Memory B cell (primary cell): ENCODE results near the gene KLF2.
A peak's percentile ranks its signal among the peaks of the same experiment; 100 is the strongest.

ENCODE experiments used
- ATAC-seq: fragments of 150-1000 bp; cut with Tn5 transposase; 2 replicates; pipeline ENCODE4 v1.10.0; 2021; ENCODE audit warnings: low read depth, mild to moderate bottlenecking, moderate library complexity
- DNase-seq, 2 donors: peaks; one replicate each; pipeline ENCODE4 v3.0.0; 2022; ENCODE audit warnings: low spot score in 2 of 2
- H3K27ac Mint-ChIP-seq: one replicate; pipeline ENCODE4 v1.8.0; 2022; ENCODE audit warnings: mild to moderate bottlenecking, moderate library complexity, mixed read lengths
- H3K27me3 Mint-ChIP-seq: one replicate; pipeline ENCODE4 v1.8.0; 2022; ENCODE audit warnings: mixed read lengths
- H3K36me3 Mint-ChIP-seq: one replicate; pipeline ENCODE4 v1.8.0; 2022; ENCODE audit warnings: mild to moderate bottlenecking, mixed read lengths
- H3K4me1 Mint-ChIP-seq: one replicate; pipeline ENCODE4 v1.8.0; 2022; ENCODE audit warnings: mixed read lengths
- H3K4me3 Mint-ChIP-seq: one replicate; pipeline ENCODE4 v1.8.0; 2022; ENCODE audit warnings: mild to moderate bottlenecking, moderate library complexity, mixed read lengths
- H3K9me3 Mint-ChIP-seq: one replicate; pipeline ENCODE4 v1.8.0; 2022; ENCODE audit warnings: mixed read lengths

The KLF2 gene

DNA sequence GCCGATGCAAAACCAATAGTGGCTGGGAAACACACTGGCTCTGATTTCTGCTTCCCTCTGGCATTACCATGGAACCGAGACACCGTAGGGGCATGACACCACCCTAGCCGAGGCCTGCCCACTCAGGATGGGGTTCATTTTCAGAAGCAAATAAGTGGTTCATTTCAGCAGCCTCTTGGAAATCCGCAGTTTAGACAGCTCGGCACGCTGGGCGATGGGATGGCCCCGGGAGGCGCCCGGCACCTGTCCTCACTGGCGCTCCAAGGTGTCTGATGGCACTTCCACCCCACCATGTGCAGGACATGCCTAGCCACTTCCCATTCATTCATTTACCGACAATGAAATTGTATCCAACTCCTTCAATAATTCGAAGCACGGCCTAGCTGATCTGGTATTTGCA is 33.8 kb downstream of the KLF2 start:
- Mint-ChIP-seq H3K4me3 (peak overlapping the region; percentile 59), H3K4me1 (peaks cover 31% of the 10 kb centered on the region), H3K27ac (peak overlapping the region; percentile 86), H3K9me3 (no peaks in the 10 kb centered on the region), H3K27me3 (no peaks in the 10 kb centered on the region), H3K36me3 (peaks cover 17% of the 10 kb centered on the region)
- ATAC-seq = no peak
- no peak for DNase-seq

DNA sequence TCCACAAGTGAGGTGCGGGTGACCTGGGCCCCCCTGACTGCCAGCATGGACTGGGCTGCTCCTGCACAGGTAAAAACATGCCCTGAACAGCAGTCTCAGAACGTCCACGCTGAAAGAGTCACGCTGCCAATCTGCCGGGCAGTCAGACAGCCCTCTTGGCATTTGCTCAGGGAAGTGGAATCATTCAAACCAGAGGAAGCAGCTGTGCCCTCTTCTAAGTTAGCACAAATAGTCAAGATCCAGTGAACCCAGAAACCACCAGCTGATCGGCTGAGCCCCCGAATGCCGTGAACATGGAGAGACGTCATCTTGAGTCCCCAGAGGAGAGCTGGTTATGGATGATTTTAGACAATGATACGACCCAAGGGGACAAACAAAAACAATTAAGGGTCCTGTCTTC is 34.4 kb downstream of the KLF2 start:
- Mint-ChIP-seq H3K4me3 (peak overlapping the region; percentile 59), H3K36me3 (peaks cover 17% of the 10 kb centered on the region), H3K9me3 (no peaks in the 10 kb centered on the region), H3K27me3 (no peaks in the 10 kb centered on the region), H3K27ac (peak overlapping the region; percentile 86), H3K4me1 (peaks cover 38% of the 10 kb centered on the region)
- DNase-seq (peak in 1 of 2 donors; percentile 42), ATAC-seq (peak; percentile 89)

DNA sequence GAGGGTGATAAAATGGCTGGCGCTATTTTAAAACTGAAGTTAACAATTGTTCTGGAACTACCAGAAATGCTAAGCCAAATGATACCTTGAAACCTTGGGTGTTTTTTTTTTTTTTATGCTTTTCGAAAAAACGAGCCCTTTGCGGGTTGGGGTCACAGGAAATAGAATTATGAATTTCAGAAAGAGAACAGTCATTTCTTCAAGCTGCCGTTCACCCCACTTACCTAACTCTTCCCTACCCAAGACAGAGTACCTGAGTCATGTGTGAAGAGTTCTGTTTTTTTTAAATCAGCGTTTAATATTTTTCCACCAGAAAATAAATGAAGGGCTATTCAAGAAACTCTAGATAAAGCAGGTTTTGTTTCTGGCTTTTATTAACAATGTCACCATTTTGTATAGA is 35.3 kb downstream of the KLF2 start:
- Mint-ChIP-seq H3K36me3 (peaks cover 17% of the 10 kb centered on the region), H3K4me1 (peaks cover 44% of the 10 kb centered on the region), H3K9me3 (no peaks in the 10 kb centered on the region), H3K4me3 (no peak overlapping the region), H3K27ac (no peak overlapping the region), H3K27me3 (no peaks in the 10 kb centered on the region)
- DNase-seq (no peak), ATAC-seq (no peak)

DNA sequence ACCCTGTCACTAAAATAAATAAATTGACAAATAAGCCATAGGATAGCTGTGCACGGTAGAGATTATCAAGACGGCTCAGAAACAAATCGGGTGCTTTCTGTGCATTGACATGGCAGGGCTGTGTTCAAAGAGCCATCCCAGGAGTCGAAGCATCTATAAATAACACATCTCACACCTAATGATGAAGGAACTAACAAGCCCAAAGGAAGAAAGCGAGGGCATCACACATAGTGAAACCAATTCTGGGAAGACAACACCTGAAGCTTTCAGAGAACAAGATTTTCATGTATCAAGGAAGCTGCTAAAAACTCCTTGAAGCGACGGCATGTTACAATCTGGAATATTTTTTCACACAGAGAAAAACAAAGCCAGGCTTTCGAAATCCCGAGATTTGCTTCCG is 36.1 kb downstream of the KLF2 start:
- no peaks in the 10 kb centered on the region for H3K27me3 Mint-ChIP-seq
- H3K9me3 Mint-ChIP-seq = no peaks in the 10 kb centered on the region
- ATAC-seq = no peak
- peaks cover 17% of the 10 kb centered on the region for H3K36me3 Mint-ChIP-seq
- no peak for DNase-seq
- peaks cover 44% of the 10 kb centered on the region for H3K4me1 Mint-ChIP-seq
- H3K27ac Mint-ChIP-seq = no peak overlapping the region
- no peak overlapping the region for H3K4me3 Mint-ChIP-seq

DNA sequence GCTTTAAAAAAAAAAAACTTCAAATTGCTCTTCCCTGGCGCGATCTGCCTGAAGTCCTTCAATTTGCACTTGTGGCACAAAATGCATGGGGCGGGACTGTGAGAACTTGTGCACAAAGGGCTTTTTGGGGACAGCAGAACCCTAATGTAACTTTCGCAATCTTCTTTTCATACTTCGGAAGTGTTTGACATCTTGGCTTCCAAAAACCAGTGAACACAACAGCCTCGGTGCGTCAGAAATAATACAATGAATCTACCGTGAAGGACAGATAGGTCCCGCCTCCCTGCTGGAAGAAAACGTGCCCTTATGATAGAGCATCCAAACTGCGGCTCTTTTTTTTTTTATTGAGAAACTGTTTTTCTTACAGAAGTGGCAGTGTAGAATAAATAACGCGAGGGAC is 36.6 kb downstream of the KLF2 start:
- H3K4me3 Mint-ChIP-seq = no peak overlapping the region

DNA sequence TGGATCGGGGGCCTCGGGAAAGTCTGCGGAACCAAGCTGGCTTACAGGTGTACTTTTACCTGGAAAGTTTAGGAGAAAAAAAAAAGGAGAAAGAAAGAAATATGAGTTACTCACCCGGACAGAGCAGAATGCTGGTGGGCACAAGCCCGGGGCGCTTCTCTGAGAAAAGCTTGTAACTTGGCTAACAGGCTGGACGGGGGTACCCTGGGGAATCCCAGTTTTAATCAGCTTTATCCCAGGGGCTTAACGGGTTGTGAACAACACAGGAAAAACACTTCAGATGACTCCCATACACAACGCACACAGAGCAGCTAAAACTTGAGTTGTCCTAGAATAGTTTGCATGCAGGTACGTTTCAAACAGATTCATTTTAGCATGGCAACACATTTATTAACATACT is 37.3 kb downstream of the KLF2 start:
- Mint-ChIP-seq H3K4me3 (no peak overlapping the region), H3K36me3 (peaks cover 17% of the 10 kb centered on the region), H3K4me1 (peaks cover 50% of the 10 kb centered on the region)

More for the DNA sequence above, 36.6 kb downstream of the KLF2 start:
- H3K36me3 Mint-ChIP-seq = peaks cover 17% of the 10 kb centered on the region
- H3K27ac Mint-ChIP-seq = no peak overlapping the region
- no peak for DNase-seq
- H3K9me3 Mint-ChIP-seq = no peaks in the 10 kb centered on the region
- H3K27me3 Mint-ChIP-seq = no peaks in the 10 kb centered on the region
- H3K4me1 Mint-ChIP-seq = peaks cover 46% of the 10 kb centered on the region
- no peak for ATAC-seq

DNA sequence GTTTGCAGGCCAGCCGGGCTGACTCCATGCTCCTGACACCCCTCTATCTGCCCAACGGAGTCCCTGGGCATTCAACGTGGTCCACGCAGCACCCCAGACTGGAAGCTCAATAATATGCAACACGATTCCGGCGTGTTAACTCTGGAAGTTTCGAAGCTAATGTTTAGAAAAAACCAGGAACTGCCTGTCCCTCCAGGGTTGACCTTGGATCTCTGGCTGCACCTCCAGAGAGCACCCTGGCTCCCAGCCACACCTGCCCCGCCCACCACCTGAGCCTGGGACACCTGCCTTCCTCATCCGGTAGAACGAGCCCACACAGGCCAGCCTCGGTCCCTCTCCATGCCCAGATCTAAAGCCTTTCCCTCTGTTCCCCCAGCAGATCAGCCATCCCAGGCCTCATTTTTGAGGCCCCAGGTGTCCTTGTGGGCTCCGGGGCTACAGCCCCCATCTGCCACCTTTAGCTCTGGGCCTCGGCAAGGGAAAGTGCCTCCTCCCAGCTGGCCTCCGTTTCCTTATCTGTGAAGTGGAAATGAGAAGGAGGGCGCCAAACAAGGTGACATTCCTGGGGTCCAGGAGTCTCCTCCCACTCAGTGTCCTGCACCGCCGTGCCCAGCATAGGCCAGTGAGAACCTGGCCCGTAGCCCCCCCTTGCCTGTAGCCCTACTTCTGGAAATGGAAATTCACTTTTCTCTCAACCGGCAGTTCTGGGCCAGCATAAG is 38.7 kb downstream of the KLF2 start:
- Mint-ChIP-seq H3K4me3 (no peak overlapping the region), H3K36me3 (peaks cover 10% of the 10 kb centered on the region)
- ATAC-seq = no peak

More for the DNA sequence above, 37.3 kb downstream of the KLF2 start:
- no peak for ATAC-seq
- Mint-ChIP-seq H3K27me3 (no peaks in the 10 kb centered on the region), H3K9me3 (no peaks in the 10 kb centered on the region), H3K27ac (no peak overlapping the region)
- no peak for DNase-seq

DNA sequence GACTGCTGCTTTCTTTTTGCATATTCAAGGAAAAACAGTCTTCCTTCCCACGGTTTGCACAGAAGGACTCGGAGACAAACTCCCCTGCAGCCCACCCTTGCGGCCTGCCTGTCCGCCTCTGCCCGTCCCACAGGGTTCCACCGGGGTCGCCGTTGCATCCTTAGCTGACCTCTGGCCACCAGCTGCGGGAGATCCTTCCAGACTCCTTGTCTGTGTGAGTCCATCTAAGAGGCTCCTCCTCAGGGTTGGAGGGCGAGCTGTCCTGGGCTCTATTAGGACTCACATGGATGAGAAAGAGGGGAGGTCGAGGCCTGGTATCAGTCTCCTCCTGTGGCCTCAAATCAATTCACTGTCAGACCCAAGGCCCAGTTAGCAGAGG is 39.2 kb downstream of the KLF2 start:
- H3K9me3 Mint-ChIP-seq = no peaks in the 10 kb centered on the region
- H3K27ac Mint-ChIP-seq = no peak overlapping the region
- H3K4me1 Mint-ChIP-seq = peaks cover 43% of the 10 kb centered on the region
- no peak for DNase-seq
- ATAC-seq = no peak
- H3K4me3 Mint-ChIP-seq = no peak overlapping the region
- H3K36me3 Mint-ChIP-seq = peaks cover 10% of the 10 kb centered on the region
- no peaks in the 10 kb centered on the region for H3K27me3 Mint-ChIP-seq

More for the DNA sequence above, 38.7 kb downstream of the KLF2 start:
- Mint-ChIP-seq H3K4me1 (peaks cover 46% of the 10 kb centered on the region), H3K27me3 (no peaks in the 10 kb centered on the region), H3K9me3 (no peaks in the 10 kb centered on the region), H3K27ac (peak overlapping the region; percentile 41)
- DNase-seq = no peak

DNA sequence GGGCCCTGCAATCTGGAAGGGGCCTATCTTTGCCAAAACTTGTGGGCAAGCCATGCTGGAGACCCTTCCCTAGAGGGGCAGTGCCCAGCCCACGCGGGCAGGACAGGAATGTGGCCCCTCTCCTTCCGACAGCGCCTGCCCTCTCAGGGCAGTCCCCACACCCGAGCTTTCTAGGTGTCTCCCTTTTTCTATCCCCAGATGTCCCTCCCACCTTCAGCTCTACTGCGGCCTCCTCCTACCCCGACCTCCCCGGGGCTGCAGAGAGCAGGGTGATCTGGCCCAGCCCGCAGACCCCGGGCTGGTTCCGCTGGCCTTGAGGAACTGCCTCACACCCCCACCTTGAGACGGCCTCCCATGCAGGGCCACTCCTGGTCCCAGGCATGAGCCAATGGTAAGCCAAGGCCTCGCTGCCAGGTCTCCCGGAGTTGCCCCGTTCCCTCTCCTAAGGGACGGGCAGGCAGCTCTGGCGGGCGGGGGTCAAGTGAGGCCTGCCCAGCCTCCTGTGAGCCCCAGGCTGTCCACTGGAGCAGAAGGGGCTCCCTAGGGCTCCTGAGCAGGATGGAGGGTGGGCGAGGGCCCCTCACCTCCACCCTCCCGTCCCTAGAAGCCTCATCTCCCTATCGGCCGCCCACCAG is 39.7 kb downstream of the KLF2 start:
- DNase-seq (no peak), ATAC-seq (no peak)
- Mint-ChIP-seq H3K36me3 (peaks cover 7% of the 10 kb centered on the region), H3K4me3 (no peak overlapping the region), H3K4me1 (peaks cover 39% of the 10 kb centered on the region), H3K27ac (no peak overlapping the region), H3K9me3 (no peaks in the 10 kb centered on the region), H3K27me3 (no peaks in the 10 kb centered on the region)

DNA sequence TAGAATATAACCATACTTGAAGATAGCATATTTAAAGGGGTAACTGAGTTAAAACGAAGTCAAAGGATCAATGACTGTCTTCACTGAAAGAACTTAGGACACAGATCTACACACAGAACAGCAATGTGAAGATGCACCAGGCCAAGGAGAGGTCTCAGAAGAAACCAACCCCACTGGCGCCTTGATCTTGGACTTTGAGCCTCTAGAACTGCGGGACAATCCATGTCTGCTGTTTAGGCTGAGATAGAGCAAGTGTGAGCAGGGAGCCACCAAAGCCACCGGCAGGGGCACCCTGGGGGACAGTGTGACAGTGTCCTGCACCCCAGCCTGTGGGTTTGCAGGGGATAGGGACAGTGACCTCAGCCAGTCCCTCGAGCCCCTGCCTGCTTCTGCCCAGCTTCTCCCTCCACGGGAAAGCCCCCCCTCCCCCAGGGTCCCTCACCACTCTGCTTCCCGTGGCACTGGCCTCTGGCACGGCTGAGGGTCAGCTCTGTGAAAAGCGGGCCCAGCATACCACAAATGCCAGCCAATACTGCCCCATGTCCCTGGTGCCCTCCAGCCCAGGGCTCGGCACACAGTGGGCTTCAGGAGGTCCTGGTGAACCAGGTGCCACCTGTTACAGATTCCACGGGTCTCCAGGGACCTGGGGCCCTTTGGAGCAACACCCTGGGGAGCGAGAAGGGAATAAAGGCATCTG is 40.8 kb downstream of the KLF2 start:
- ATAC-seq = no peak
- H3K27me3 Mint-ChIP-seq = no peaks in the 10 kb centered on the region
- no peak overlapping the region for H3K27ac Mint-ChIP-seq
- no peak for DNase-seq
- H3K9me3 Mint-ChIP-seq = no peaks in the 10 kb centered on the region
- peaks cover 39% of the 10 kb centered on the region for H3K4me1 Mint-ChIP-seq
- peak overlapping the region; percentile 82 for H3K4me3 Mint-ChIP-seq
- peaks cover 3% of the 10 kb centered on the region for H3K36me3 Mint-ChIP-seq

DNA sequence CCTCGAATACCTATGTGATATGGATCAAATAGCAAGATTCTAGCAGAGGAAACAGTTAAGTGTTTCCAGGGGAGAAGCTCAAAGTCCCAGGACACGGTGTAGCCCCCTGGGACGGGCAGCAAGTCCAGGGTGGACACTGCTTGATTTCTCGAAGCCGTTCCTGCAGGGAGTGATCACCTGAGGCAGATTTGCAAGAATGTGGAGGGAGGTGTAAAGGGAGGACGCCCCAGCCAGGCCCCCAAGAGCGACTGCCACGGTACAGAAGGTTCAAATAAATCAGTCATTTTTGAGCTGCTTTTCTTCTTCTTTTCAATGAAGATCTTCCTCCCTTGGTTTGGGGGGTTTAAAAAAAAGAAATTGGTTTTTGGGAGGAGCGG is 41.4 kb downstream of the KLF2 start:
- no peak overlapping the region for H3K27ac Mint-ChIP-seq
- ATAC-seq (no peak), DNase-seq (no peak)
- peak overlapping the region; percentile 82 for H3K4me3 Mint-ChIP-seq
- no peaks in the 10 kb centered on the region for H3K36me3 Mint-ChIP-seq
- H3K4me1 Mint-ChIP-seq = peaks cover 45% of the 10 kb centered on the region
- H3K9me3 Mint-ChIP-seq = no peaks in the 10 kb centered on the region
- H3K27me3 Mint-ChIP-seq = no peaks in the 10 kb centered on the region

DNA sequence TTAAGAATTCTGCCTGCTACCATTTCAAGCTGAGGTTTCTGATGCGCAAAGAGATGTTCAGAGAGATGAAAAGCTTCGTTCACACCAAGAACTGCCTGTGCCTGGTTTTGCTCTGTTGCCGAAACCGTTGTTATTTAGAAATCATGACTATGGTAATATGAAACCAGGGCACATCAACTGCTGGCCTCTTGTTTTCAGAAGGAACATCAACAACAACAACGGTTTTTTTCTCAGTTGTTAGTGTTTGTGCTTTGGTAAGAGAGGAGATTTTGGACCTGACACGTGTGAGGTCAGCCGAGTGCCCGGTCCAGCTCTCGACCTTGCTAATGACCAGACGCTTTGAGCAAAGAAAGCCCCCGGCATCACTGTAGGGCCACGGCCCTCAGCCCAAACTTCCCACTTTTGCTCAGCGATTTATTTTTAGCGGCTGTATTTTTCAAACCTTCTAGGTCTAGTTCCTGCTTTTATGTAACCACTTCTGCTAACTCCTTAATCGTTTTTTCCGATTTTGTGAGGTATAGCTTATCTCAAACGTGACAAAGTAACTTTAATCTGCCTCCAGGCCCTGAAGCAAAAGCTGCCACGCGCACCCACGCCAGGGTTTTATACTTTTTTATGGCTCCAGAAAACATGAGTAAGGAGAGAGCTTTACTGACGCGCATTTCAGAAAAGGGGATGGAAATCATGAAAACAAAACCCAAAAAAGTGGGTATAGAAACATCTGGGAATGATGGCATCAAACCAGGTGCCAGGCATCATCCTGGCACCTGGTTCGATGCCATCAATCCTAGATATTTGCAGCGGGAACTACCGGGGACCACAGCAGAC is 42.0 kb downstream of the KLF2 start:
- Mint-ChIP-seq H3K27ac (no peak overlapping the region), H3K4me3 (peak overlapping the region; percentile 82), H3K9me3 (no peaks in the 10 kb centered on the region), H3K36me3 (no peaks in the 10 kb centered on the region), H3K27me3 (no peaks in the 10 kb centered on the region), H3K4me1 (peaks cover 51% of the 10 kb centered on the region)
- ATAC-seq = peak; percentile 49
- peak; percentile 57 to 59 for DNase-seq

DNA sequence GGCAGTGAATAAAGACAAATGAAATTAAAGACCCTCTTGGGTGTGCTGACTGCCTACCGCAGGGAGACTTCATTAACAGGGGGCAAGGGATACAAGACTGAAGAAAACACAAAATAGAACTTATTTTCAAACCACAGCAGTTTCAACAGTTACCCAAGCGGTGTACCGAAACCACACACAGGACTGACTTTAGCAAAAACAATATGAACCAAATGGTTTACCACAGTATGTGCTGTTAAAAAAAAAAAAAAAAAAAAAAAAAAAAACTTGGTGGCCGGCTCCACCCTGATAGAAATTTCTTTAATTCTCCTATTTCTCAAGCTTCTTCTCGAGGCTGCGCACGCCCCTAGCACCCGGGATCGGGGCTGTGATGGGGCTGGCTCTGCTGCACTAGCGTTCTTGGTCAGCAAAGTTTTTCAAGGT is 42.6 kb downstream of the KLF2 start:
- no peaks in the 10 kb centered on the region for H3K27me3 Mint-ChIP-seq
- no peak overlapping the region for H3K27ac Mint-ChIP-seq
- peaks cover 55% of the 10 kb centered on the region for H3K4me1 Mint-ChIP-seq
- peak overlapping the region; percentile 82 for H3K4me3 Mint-ChIP-seq
- no peaks in the 10 kb centered on the region for H3K36me3 Mint-ChIP-seq
- H3K9me3 Mint-ChIP-seq = no peaks in the 10 kb centered on the region
- peak in 1 of 2 donors; percentile 50 for DNase-seq
- ATAC-seq = peak; percentile 47
